GM18505 (cell line): Measurements from ENCODE around the gene IRX3.
"Not testable (repeated sequence)": the region's sequence is repeated elsewhere in the genome, so short reads cannot be mapped to it uniquely, and the experiment has no call there.

ENCODE experiments used
- ATAC-seq: cut with Tn5 transposase; IDR thresholded peaks from one replicate; pipeline ENCODE4 v1.9.1; 2021; ENCODE audit not compliant: unreplicated experiment
- POLR2A ChIP-seq: IDR thresholded peaks from 4 replicates; pipeline ENCODE4 v1.6.1; 2011; ENCODE audit warnings: borderline replicate concordance; ENCODE audit not compliant: insufficient read depth, insufficient read length; ENCODE audit errors: extremely low read depth

IRX3 gene

GRCh38 chr16:54277845-54278703, 8.5 kb downstream of the IRX3 start:
- no peak for ATAC-seq
- TF ChIP-seq POLR2A = no peak

- no peak for ATAC-seq
Measured at GRCh38 chr16:54275956-54276355, 10.6 kb downstream of the IRX3 start.

GRCh38 chr16:54273566-54273965, 13.0 kb downstream of the IRX3 start:
- no peak for TF ChIP-seq POLR2A
- no peak for ATAC-seq

More at GRCh38 chr16:54275956-54276355, 10.6 kb downstream of the IRX3 start:
- TF ChIP-seq POLR2A = no peak

DNA sequence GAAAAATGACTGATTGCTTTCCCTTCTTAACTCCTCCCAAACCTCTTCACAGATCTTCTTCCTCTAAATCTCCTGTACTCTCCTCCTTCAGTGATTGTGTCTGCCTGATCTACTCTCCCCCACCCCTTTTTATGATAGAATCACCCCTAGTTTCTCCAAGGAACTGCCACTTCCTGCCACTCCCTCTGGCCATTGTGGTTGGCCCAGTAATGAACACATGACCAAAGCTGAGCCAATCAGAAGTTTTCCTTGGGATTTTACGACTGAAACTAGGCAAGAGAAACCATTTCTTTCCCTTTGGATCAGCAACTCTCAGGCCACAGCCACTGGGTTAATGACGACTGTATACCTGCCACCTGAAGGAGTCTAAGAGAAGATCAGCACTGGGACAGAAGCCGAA, 15.9 kb downstream of the IRX3 start:
- ATAC-seq = no peak
- no peak for TF ChIP-seq POLR2A

GRCh38 chr16:54269461-54269860, 17.1 kb downstream of the IRX3 start:
- no peak for TF ChIP-seq POLR2A
- no peak for ATAC-seq

GRCh38 chr16:54268766-54269165, 17.8 kb downstream of the IRX3 start:
- no peak for TF ChIP-seq POLR2A
- ATAC-seq = no peak

DNA sequence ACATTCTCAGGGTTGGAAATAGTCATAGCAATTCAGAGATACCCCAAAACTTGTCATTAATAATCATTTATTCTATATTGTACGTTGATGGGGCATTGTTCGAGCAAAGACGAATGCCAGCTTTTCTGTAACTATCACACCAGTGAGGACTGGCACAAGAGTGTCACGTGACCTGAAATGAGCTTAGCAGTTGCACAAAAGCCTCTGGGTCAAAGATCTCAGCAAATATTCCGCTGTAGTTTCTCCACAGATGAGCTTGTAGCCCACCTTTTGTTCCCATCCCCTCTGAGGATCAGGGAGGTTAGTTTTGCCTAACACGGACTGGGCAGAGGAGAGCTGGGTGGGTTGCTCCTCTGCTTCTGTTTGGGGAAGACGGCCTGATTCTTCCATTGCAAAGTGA, 18.2 kb downstream of the IRX3 start:
- TF ChIP-seq POLR2A = no peak
- no peak for ATAC-seq

DNA sequence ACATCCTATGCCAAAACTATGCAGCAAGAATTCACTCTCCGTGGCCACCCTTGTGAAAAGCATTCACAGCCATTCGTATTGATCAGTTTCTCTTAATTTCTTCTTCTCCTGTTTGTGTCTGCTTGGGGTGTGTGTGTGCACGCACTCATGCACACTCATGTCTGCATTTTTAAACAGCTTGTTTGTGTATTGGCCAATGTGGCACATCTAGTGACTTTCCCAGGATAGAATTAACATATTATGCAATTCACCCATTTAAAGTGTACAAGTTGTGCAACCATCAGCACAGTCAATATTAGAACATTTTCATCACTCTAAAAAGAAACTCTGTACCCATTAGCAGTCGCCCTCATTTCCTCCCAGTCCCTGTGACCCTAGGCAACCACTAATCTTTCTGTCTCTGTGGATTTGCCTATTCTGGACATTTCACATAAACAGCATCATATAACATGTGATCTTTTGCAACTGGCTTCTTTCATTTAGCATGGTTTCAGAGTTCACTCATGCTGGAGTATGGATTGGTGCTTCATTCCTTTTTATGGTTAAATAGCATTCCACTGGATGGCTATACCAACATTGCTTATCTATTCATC, 20.1 kb downstream of the IRX3 start:
- no peak for ATAC-seq

DNA sequence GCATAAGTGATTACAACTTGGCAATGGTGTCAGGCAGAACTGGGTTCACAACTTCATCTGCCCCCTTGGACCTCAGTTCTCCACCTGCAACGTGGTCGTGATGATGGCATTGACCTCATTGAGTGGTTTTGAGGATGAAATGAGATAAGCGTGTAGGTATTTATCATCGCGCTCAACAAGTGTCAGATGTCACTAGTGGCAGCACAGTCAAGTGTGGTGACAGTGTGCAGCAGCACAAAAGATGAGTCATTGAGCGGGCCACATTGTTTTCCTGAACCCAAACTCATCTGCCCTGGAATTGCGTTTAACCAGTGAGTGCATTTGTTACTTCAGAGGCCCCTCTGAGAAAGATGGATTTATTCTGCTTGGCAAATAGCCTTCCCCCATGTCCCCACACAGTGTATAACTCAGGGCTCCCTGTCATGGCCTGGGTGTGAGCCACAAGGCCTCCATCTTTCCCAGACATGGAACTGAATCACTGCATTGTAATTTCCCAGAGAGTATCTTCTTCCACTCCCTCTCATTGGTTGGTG, 20.9 kb downstream of the IRX3 start:
- no peak for TF ChIP-seq POLR2A
- ATAC-seq = no peak

More for the DNA sequence above, 20.1 kb downstream of the IRX3 start:
- no peak for TF ChIP-seq POLR2A

GRCh38 chr16:54253118-54253517, 33.5 kb downstream of the IRX3 start:
- ATAC-seq = no peak
- no peak for TF ChIP-seq POLR2A

- ATAC-seq = no peak
- no peak for TF ChIP-seq POLR2A
Measured at GRCh38 chr16:54248863-54249710, 37.5 kb downstream of the IRX3 start.

DNA sequence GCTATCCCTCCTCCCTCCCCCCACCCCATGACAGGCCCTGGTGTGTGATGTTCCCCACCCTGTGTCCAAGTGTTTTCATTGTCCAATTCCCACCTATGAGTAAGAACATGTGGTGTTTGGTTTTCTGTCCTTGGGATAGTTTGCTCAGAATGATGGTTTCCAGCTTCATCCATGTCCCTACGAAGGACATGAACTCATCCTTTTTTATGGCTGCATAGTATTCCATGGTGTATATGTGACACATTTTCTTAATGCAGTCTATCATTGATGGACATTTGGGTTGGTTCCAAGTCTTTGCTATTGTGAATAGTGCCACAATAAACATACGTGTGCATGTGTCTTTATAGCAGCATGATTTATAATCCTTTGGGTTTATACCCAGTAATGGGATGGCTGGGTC, 38.9 kb downstream of the IRX3 start:
- ATAC-seq = not testable (repeated sequence)

DNA sequence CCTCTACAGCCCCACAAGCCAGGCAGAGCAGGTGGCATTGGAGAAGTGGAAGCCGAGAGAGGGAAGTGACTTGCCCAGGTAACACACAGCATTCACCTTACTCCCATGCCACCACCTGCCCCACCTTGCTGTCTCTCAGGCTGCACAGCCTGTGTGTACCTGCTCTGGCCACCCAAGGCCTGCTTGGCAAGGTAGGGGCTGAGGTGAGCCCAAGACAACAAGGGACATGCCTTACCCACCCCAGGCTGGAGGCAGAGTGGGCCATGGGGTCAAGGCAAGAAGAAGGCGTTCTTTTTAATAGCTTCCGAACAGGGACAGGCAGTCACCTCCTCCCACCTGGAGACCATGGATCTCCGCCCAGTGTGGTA, 40.1 kb downstream of the IRX3 start:
- no peak for TF ChIP-seq POLR2A
- no peak for ATAC-seq
